GM21515 (cell line): ENCODE results near the gene RASIP1.
"Not testable (repeated sequence)": the region's sequence is repeated elsewhere in the genome, so short reads cannot be mapped to it uniquely, and the experiment has no call there.

Experiments used
- ATAC-seq: cut with Tn5 transposase; IDR thresholded peaks from one replicate; pipeline ENCODE4 v1.9.1; 2021; ENCODE audit not compliant: unreplicated experiment

RASIP1 gene

DNA sequence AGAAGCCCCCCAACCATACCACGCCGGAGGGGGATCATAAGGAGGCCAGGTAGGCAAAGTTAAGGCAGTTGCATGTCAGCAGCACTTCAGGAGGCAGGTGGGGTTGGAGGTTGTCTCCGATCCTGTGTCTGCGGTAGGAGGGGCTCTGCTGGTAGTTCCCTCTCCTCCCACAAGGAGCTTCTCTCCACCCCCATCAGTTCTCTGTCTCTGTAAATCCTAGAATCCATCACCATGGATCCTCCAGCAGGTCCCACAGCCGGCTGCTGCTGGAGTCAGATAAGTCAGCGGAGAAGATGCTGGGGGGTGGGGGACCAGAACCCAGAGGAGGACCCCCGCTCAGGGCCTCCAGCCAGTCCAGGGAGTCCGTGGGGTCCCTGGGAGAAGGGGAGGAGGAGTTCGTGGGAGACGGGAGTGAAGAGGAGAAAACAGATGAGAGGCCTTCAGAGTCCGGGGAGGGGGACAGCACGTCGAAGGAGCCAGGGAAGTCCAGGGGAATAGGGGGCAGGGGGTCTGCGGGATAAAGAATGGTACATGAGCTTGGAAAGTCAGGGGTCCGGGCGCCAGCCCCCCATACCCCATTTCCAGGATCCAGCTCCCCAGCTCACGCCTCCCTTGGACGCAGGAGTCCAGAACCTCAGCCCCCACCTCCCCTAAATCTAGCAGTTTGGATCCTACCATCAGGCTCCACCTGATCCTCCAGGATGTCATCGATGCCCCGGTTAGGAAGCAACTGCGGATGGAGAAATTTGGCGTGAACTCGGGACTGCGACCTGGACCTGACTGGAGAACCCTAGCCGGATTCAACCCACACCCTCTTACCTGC, 27.2 kb downstream of the RASIP1 start:
- no peak for ATAC-seq

GRCh38 chr19:48711106-48711662, 29.2 kb downstream of the RASIP1 start:
- ATAC-seq, result no peak

- ATAC-seq, result no peak
Measured at GRCh38 chr19:48708471-48708870, 31.9 kb downstream of the RASIP1 start.

DNA sequence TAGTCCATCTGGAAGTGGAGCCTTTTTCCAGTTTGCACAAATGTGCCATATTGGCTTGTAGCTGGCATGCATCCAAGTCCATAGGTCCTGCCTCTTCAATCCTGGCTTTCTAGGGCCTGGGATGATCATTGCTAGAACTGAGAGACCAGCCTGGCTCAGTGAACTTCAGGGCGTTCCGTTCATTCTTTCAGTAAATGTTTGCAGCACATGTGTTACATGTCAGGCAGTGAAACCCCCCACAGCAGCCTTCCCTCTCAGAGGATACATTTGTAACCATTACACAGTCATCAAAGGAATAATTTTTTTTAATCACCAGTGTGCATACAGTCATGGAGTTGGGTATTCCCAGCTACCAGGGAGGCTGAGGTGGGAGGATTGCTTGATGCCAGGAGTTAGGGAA, 35.0 kb downstream of the RASIP1 start:
- ATAC-seq, result no peak

DNA sequence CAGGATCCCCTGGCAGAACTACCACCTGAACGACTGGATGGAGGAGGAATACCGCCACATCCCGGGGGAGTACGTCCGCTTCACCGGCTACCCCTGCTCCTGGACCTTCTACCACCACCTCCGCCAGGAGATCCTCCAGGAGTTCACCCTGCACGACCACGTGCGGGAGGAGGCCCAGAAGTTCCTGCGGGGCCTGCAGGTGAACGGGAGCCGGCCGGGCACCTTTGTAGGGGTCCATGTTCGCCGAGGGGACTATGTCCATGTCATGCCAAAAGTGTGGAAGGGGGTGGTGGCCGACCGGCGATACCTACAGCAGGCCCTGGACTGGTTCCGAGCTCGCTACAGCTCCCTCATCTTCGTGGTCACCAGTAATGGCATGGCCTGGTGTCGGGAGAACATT, 37.1 kb downstream of the RASIP1 start:
- no peak for ATAC-seq

DNA sequence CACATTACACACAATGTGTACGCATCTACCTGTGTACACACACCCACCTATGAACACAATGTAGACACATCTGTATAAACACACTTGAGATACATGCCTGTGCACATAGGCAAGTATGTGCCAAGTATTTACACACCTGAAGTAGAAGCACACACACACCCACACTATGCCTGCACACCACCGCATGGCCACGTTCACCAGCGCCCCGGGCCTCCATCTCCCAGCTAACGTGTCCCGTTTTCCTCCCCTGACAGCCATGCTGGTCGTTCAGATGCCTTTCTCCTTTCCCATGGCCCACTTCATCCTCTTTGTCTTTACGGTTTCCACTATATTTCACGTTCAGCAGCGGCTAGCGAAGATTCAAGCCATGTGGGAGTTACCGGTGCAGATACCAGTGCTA, 37.7 kb downstream of the RASIP1 start:
- no peak for ATAC-seq

GRCh38 chr19:48698046-48698445, 42.4 kb downstream of the RASIP1 start:
- ATAC-seq, result no peak

DNA sequence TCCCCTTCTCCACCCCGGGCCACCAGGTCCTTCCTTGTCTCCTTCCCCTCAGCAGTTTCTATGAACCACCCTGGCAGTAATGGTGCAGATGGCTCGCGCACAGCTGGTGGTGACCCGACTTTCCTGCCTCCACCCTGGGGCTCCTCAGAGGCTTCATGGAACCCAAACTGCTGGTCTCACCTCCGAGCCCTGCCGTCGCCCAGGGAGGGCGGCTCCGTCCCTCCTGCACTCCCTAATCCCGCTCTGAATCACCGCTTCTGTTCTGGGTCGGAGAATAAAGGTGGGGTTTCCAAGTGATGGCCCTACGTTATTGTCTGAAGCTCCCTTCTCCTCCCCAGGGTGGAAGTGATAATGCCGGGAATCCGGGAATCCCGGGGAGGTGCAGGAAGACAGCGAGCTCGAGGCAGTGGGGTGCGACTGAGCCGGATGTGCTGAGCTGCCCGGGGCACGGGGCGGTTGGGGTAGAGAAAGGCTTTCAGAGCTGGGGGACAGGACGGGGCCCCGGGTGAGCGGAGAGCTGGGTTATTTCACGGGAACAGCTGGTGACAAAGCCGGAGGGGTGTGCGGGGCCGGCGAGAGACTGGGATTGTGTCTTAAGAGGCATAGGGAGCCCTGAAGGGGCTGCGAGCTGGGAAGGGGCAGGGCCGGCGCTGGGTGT, 43.9 kb downstream of the RASIP1 start:
- no peak for ATAC-seq

DNA sequence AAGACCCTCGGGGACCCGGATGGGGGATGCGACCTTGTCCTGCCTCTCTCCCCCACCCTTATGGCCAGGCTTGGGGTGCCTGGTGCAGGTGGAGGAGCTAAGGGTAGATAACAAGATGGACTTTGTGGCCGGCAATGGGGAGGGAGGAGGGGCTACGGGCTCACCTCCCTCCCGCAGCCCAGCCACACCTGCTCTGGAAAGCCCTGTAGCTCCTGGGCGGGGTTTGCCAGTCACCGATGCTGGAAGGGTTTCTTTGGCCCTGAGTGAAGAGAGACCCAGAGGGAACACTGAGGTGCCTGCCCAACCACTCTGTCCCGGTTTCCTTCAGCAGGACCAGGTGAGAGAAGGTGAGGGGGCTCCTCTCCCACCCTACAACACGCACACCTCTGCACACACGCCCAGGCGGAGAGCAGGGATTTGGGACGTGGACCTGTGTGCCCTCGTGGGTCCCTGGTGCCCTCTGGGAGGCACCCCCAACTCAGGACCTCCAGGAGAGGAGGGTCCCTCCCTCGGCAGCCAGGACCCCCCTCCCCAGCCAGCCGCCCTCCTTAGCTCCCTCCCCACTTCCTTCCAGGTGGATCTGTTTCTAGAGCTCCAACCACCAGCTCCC, 44.6 kb downstream of the RASIP1 start, which contains the start of gene FUT2:
Gene FUT2, plus strand, starts transcription at position 229 of the 610 bp plus-strand sequence. CDS start 6,986 bp downstream, outside the sequence.
- ATAC-seq, result no peak

DNA sequence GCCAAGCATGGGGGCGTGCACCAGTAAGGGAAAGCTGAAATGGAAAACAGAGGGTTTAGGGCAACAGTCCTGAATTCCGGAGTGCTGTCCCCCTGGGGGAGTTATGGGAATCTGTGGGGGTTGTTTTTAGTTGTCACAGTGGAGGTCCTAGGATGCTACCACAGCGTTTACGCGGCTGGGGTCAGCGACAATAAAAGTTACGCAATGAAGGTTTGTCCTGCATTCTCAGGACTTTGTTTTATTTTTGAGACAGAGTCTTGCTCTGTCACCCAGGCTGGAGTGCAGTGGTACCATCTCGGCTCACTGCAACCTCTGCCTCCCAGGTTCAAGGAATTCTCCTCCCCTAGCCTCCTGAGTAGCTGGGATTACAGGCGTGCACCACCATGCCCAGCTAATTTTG, 46.8 kb downstream of the RASIP1 start:
- ATAC-seq, result not testable (repeated sequence)

DNA sequence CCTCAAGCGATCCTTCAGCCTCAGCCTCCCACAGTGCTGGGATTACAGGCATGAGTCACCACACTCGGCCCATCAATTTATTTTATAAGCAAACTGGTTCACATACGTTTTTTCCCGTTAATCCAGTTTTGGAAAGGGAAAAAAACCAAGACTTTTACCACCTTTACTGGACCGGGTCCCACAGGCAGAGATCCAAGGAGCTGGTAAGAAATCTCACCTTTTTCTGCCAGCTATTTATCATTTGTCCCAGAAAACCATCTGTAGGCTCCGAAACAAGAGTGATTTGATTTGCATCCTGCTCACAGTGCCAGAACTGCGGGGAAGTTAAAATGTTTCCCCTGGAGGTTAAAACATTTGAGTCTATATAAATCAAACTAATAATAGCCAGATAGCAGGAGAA, 51.0 kb downstream of the RASIP1 start:
- no peak for ATAC-seq

DNA sequence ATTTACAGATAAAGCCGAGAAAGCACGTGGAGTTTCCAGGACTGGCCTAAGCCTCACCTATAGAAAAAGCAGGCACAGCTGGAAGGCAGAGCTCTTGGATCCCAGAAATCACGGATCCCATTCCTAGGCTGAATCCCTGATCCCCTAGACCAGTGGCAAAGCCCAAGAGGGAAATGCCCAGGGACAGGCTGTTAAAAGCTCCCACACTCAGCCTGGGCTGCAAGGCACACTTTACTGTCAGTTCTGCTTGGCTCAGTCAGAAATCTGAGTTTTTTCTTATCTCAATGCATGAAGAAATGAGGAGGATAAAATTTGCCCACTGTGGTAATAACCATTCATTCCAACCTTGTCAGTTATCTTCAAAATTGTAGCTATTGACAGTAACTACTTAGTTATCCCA, 52.6 kb downstream of the RASIP1 start:
- no peak for ATAC-seq

DNA sequence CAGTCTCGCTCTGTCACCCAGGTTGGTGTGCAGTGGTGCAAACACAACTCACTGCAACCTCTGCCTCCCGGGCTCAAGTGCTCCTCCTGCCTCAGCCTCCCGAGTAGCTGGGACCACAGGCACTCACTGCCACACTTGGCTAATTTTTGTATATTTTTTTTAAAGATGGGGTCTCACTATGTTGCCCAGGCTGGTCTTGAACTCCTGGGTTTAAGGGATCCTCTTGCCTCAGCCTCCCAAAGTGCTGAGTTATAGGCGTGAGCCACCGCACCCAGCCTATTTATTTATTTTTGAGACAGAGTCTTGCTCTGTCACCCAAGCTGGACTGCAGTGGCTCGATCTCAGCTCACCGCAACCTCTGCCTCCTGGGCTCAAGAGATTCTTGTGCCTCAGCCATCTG, 53.8 kb downstream of the RASIP1 start:
- ATAC-seq, result not testable (repeated sequence)

- no peak for ATAC-seq
Measured at GRCh38 chr19:48686088-48686487, 54.3 kb downstream of the RASIP1 start.

- ATAC-seq, result no peak
Measured at GRCh38 chr19:48685583-48685982, 54.8 kb downstream of the RASIP1 start.

- ATAC-seq, result no peak
Measured at GRCh38 chr19:48683349-48683748, 57.1 kb downstream of the RASIP1 start.

GRCh38 chr19:48681127-48681470, 59.3 kb downstream of the RASIP1 start:
- no peak for ATAC-seq

GRCh38 chr19:48680436-48681126, 59.8 kb downstream of the RASIP1 start:
- no peak for ATAC-seq

GRCh38 chr19:48680006-48680405, 60.4 kb downstream of the RASIP1 start:
- not testable (repeated sequence) for ATAC-seq

DNA sequence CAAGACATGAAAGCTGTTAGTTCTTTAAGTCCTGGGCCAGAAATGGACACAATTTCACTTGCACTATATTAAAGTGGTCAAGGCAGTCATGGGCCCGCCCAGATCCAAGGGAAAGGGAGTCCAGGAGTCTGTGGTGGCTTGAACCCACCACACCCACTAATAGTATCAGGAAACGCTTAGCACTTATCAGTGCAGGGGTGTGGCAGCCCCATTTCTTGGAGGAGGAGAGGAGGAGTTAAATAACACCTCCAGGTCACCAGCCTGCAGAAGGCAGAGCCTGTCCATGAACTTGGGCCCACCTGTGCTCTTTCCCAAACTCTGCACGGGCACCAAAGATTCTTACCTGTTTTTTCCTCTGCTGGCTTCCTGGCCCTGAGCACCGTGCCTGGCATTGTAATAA, 62.2 kb downstream of the RASIP1 start:
- ATAC-seq, result no peak

DNA sequence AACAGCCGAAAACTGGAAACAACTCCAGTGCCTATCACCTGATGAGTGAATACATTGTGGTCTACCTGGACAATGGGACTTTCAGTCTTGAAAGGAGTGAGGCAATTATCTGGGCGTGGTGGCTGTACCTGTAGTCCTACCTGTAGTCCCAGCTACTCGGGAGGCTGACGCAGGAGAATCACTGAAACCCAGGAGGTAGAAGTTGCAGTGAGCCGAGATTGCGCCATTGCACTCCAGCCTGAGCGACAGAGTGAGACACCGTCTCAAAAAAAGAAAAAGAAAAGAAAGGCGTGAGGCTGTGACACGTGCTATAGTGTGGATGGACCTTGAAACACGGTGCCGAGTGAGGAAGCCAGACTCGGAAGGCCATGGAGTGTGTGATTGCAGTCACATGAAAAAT, 63.5 kb downstream of the RASIP1 start:
- ATAC-seq, result no peak
